Measurements from ENCODE around the gene HMGCS2.
"Not testable (repeated sequence)": the region's sequence is repeated elsewhere in the genome, so short reads cannot be mapped to it uniquely, and the experiment has no call there.

HMGCS2 gene

GRCh38 chr1:119718409-119718808 lies 50.3 kb downstream of the HMGCS2 start:
- H3K27me3 Mint-ChIP-seq, result no peaks in the 10 kb centered on the region
- peaks cover 51% of the 10 kb centered on the region for H3K36me3 Mint-ChIP-seq (ENCODE audit: low read depth)
- peaks cover 28% of the 10 kb centered on the region for H3K4me1 Mint-ChIP-seq
- no peak for DNase-seq
- no peaks in the 10 kb centered on the region for H3K9me3 Mint-ChIP-seq
- ATAC-seq, result no peak
- no peak overlapping the region for H3K27ac Mint-ChIP-seq
- no peak overlapping the region for H3K4me3 Mint-ChIP-seq

GRCh38 chr1:119715542-119715941 lies 53.2 kb downstream of the HMGCS2 start:
- peaks cover 40% of the 10 kb centered on the region for H3K36me3 Mint-ChIP-seq (ENCODE audit: low read depth)
- H3K27me3 Mint-ChIP-seq, result peaks cover 2% of the 10 kb centered on the region
- H3K27ac Mint-ChIP-seq, result no peak overlapping the region
- ATAC-seq (no peak), DNase-seq (no peak)
- peak overlapping the region; percentile 51 for H3K4me3 Mint-ChIP-seq
- no peaks in the 10 kb centered on the region for H3K9me3 Mint-ChIP-seq
- peaks cover 36% of the 10 kb centered on the region for H3K4me1 Mint-ChIP-seq

GRCh38 chr1:119714583-119714982 lies 54.1 kb downstream of the HMGCS2 start:
- peaks cover 36% of the 10 kb centered on the region for H3K4me1 Mint-ChIP-seq
- DNase-seq, result no peak
- H3K4me3 Mint-ChIP-seq, result peak overlapping the region; percentile 90
- no peak for ATAC-seq
- no peaks in the 10 kb centered on the region for H3K9me3 Mint-ChIP-seq
- H3K27me3 Mint-ChIP-seq, result peaks cover 5% of the 10 kb centered on the region
- H3K27ac Mint-ChIP-seq, result peak overlapping the region; percentile 93
- peaks cover 33% of the 10 kb centered on the region for H3K36me3 Mint-ChIP-seq (ENCODE audit: low read depth)

GRCh38 chr1:119713749-119714456 lies 54.8 kb downstream of the HMGCS2 start:
- ATAC-seq, result no peak
- peaks cover 8% of the 10 kb centered on the region for H3K27me3 Mint-ChIP-seq
- H3K27ac Mint-ChIP-seq, result peak overlapping the region; percentile 93
- DNase-seq, result no peak
- peaks cover 36% of the 10 kb centered on the region for H3K4me1 Mint-ChIP-seq
- no peaks in the 10 kb centered on the region for H3K9me3 Mint-ChIP-seq
- H3K36me3 Mint-ChIP-seq (ENCODE audit: low read depth), result peaks cover 31% of the 10 kb centered on the region
- H3K4me3 Mint-ChIP-seq, result peak overlapping the region; percentile 90

- Mint-ChIP-seq H3K9me3 (no peaks in the 10 kb centered on the region), H3K4me1 (peaks cover 36% of the 10 kb centered on the region), H3K27me3 (peaks cover 9% of the 10 kb centered on the region), H3K36me3 (ENCODE audit: low read depth) (peaks cover 31% of the 10 kb centered on the region), H3K27ac (peak overlapping the region; percentile 93), H3K4me3 (peak overlapping the region; percentile 90)
- DNase-seq (peak; percentile 10), ATAC-seq (no peak)
Observed at GRCh38 chr1:119713039-119713748, 55.5 kb downstream of the HMGCS2 start.

GRCh38 chr1:119712342-119713038 lies 56.2 kb downstream of the HMGCS2 start:
- ATAC-seq (peak; percentile 89), DNase-seq (peak; percentile 73)
- peak overlapping the region; percentile 93 for H3K27ac Mint-ChIP-seq
- H3K27me3 Mint-ChIP-seq, result peaks cover 12% of the 10 kb centered on the region
- H3K4me1 Mint-ChIP-seq, result peaks cover 36% of the 10 kb centered on the region
- H3K4me3 Mint-ChIP-seq, result peak overlapping the region; percentile 92
- H3K9me3 Mint-ChIP-seq, result no peaks in the 10 kb centered on the region
- peaks cover 30% of the 10 kb centered on the region for H3K36me3 Mint-ChIP-seq (ENCODE audit: low read depth)

- DNase-seq (peak; percentile 68), ATAC-seq (peak; percentile 82)
- Mint-ChIP-seq H3K4me3 (peak within 1 kb of the TSS; percentile 92), H3K27ac (peak within 1 kb of the TSS; percentile 93), H3K27me3 (peaks cover 12% of the 10 kb centered on the region), H3K36me3 (ENCODE audit: low read depth) (peaks cover 29% of the 10 kb centered on the region), H3K9me3 (no peaks in the 10 kb centered on the region), H3K4me1 (peaks cover 36% of the 10 kb centered on the region)
Observed at GRCh38 chr1:119711804-119712341, 56.8 kb downstream of the HMGCS2 start, which contains the start of gene PHGDH. Gene PHGDH (plus strand): TSS chr1:119711934. CDS start chr1:119712023, 89 bp downstream.

- H3K4me1 Mint-ChIP-seq, result peaks cover 34% of the 10 kb centered on the region
- not testable (repeated sequence) for H3K9me3 Mint-ChIP-seq, ATAC-seq, DNase-seq
- H3K27me3 Mint-ChIP-seq, result peaks cover 12% of the 10 kb centered on the region
- peak overlapping the region; percentile 92 for H3K4me3 Mint-ChIP-seq
- peak overlapping the region; percentile 88 for H3K27ac Mint-ChIP-seq
- H3K36me3 Mint-ChIP-seq (ENCODE audit: low read depth), result peaks cover 26% of the 10 kb centered on the region
Observed at GRCh38 chr1:119711356-119711803, 57.3 kb downstream of the HMGCS2 start.

GRCh38 chr1:119706599-119706998 lies 62.1 kb downstream of the HMGCS2 start:
- H3K4me3 Mint-ChIP-seq; H3K27ac Mint-ChIP-seq; H3K36me3 Mint-ChIP-seq (ENCODE audit: low read depth); DNase-seq; H3K4me1 Mint-ChIP-seq; ATAC-seq: not testable (repeated sequence)
- H3K27me3 Mint-ChIP-seq, result peaks cover 11% of the 10 kb centered on the region
- H3K9me3 Mint-ChIP-seq, result peaks cover 15% of the 10 kb centered on the region

GRCh38 chr1:119703666-119704450 lies 64.8 kb downstream of the HMGCS2 start:
- ATAC-seq (no peak), DNase-seq (no peak)
- H3K4me1 Mint-ChIP-seq, result no peaks in the 10 kb centered on the region
- no peak overlapping the region for H3K27ac Mint-ChIP-seq
- peaks cover 23% of the 10 kb centered on the region for H3K9me3 Mint-ChIP-seq
- no peak overlapping the region for H3K4me3 Mint-ChIP-seq
- H3K27me3 Mint-ChIP-seq, result peaks cover 19% of the 10 kb centered on the region
- H3K36me3 Mint-ChIP-seq (ENCODE audit: low read depth), result peaks cover 7% of the 10 kb centered on the region

GRCh38 chr1:119702384-119702783 lies 66.3 kb downstream of the HMGCS2 start:
- Mint-ChIP-seq H3K9me3 (peaks cover 23% of the 10 kb centered on the region), H3K4me1 (no peaks in the 10 kb centered on the region), H3K27ac (no peak overlapping the region), H3K27me3 (peaks cover 15% of the 10 kb centered on the region), H3K4me3 (no peak overlapping the region), H3K36me3 (ENCODE audit: low read depth) (peaks cover 7% of the 10 kb centered on the region)
- DNase-seq (no peak), ATAC-seq (no peak)

- Mint-ChIP-seq H3K4me1 (no peaks in the 10 kb centered on the region), H3K27ac (no peak overlapping the region), H3K36me3 (ENCODE audit: low read depth) (peaks cover 7% of the 10 kb centered on the region), H3K9me3 (peaks cover 23% of the 10 kb centered on the region), H3K27me3 (peaks cover 15% of the 10 kb centered on the region), H3K4me3 (no peak overlapping the region)
- ATAC-seq (no peak), DNase-seq (no peak)
Observed at GRCh38 chr1:119701659-119702058, 67.0 kb downstream of the HMGCS2 start.

GRCh38 chr1:119700326-119700725 lies 68.4 kb downstream of the HMGCS2 start:
- peaks cover 7% of the 10 kb centered on the region for H3K36me3 Mint-ChIP-seq (ENCODE audit: low read depth)
- no peak for ATAC-seq
- H3K27ac Mint-ChIP-seq, result no peak overlapping the region
- DNase-seq, result no peak
- peaks cover 23% of the 10 kb centered on the region for H3K9me3 Mint-ChIP-seq
- H3K4me3 Mint-ChIP-seq, result no peak overlapping the region
- H3K27me3 Mint-ChIP-seq, result peaks cover 15% of the 10 kb centered on the region
- H3K4me1 Mint-ChIP-seq, result no peaks in the 10 kb centered on the region
